Activated T-cell treated with anti-CD3 and anti-CD28 coated beads for 4 hours (primary cell): Measurements from ENCODE around the gene ABHD8.
A peak's percentile ranks its signal among the peaks of the same experiment; 100 is the strongest.
"Not testable (repeated sequence)": the region's sequence is repeated elsewhere in the genome, so short reads cannot be mapped to it uniquely, and the experiment has no call there.

ENCODE experiments used
- DNase-seq: peaks from one replicate; pipeline ENCODE4 v3.0.0-alpha.2; 2020

The ABHD8 gene

DNA sequence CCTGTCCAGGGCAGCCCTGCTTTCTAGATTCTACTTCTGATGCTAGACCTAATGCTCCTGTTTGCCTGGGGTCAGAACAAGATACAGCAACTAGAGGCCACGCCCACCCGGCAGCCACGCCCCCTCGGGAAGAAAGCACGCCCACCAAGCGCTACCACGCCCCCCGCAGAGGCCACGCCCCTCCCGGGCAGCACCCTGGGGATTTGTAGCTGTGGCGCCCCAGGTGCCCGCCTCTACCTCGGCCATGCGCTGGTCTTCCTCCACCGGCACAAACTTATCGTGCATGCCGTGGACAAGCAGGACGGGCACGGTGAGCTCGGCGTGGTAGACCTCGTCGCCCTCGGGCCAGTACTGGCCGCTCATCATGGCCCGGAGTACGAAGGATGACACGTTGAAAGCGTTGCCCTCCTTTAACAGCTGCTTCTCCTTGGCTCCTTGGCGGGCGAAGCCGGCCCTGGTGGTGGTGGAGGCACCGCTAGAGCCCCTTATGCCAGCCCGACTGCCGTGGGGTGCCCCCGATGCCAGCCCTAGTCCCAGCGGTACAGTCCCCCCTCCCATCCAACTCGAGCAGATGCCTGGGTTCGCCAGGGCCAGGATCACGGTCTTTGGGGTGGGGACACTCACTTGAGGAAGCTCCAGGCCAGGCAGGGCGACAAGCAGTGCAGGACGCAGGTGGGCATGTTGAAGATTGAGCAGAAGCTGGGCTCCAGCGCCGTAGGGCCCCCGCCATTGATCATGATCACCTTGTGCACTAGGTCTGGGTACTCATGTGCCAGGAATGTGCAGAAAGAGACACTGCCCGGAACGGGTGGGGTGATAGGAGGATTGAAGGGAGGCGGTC, 9.0 kb downstream of the ABHD8 start:
- peak; percentile 33 for DNase-seq

DNA sequence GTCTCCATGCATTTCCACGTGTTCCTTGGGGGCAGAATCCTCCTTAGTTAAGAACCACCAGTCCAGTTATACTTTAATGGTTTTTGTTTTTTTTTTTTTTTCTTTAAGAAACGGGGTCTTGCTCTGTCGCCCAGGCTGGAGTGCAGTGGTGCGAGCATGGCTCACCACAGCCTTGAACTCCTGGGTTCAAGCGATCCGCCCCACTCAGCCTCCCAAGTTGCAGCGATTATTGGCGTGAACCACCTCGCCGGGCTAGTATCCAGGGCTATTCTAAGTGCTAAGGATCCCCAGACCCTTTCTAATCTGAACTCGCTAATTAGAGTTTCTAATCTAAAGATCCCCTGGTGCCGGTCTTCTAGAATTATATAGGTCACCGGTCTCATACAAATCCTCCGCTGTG, 9.6 kb downstream of the ABHD8 start:
- no peak for DNase-seq

DNA sequence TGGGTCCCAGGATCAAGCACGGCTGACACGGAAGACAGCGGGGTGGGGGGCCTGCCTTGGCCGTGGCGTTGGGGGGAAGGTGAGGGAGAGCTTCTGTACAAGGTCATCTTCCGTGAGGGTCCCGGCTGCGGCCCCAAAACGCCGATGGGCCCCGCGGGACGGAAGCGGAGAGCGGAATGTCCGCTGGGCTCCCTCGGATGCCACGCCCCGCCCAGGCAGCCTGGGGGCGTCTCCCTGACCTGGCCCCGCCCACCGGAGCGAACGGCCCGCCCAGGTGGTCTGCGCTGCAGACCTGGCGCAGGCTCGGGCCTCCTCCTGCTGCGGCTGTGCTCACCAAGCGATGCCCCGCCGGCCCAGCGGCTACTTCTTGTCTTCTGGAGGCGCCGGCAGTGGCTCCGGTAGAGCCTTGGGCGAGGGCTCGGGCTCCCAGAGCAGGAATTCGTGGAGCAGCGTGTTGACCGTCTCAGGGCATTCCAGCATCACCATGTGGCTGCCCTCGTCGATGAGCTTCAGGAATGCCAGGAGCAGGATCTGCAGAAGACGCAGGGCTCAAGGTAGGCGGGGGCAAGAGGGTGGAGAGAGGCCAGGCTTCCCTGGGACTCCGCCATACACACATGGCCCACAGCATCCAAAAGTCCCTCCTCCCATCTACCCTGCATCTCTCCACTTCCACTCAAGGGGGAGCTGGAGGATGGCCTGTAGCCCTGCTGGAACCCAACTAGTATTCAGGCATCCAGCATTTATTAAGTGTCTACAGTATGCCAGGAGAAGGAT, 10.7 kb downstream of the ABHD8 start:
- DNase-seq: peak; percentile 75

DNA sequence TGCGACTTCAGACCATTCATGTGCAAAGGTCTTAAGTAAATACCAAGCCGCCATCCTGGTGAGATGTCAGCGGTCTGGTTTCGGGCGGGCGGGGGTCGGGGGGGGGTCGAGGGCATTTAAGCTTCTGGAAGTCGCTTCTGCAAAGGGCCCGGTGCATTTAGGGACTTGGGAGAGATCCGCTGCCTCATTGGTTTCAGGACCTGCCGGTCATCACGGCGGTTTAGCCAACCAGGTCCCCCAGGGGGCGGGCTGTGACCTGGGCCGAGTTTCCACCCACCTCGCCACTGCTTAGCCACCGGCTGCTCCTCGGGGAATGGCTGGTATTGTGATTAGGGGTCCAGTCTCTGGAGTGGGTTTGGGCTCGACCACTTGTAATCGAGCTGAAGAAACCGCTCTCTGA, 13.7 kb downstream of the ABHD8 start:
- DNase-seq: peak; percentile 18

DNA sequence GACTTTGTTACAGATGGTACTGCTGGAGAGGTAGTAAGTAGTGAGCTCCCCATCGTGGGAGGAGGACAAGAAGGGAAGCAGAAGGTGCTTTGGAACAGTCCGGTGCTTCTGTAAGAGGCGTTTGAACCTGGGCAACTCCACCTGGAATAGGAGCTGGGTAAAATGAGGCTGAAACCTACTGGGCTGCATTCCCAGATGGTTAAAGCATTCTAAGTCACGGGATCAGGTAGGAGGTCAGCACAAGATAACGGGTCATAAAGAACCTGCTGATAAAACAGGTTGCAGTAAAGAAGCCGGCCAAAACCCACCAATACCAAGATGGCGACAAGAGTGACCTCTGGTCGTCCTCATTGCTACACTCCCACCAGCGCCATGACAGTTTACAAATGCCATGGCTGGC, 16.5 kb downstream of the ABHD8 start:
- DNase-seq: no peak

DNA sequence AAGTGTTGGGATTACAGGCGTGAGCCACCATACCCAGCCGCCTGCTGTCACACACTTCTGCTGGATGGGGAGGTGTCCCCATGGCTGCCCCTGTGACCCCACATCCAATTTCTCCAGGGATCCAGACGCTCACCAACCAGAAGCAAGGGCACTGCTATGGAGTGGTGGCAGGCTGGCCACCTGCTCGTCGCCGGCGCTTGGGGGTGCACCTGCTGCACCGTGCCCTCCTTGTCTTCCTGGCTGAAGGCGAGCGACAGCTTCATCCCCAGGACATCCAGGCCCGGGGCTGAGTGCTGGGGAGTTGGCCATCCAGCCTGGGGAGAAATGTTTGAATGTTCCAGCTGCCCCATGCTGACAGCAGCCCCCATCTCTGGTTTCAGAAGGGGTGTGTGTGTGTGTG, 17.0 kb downstream of the ABHD8 start:
- no peak for DNase-seq

DNA sequence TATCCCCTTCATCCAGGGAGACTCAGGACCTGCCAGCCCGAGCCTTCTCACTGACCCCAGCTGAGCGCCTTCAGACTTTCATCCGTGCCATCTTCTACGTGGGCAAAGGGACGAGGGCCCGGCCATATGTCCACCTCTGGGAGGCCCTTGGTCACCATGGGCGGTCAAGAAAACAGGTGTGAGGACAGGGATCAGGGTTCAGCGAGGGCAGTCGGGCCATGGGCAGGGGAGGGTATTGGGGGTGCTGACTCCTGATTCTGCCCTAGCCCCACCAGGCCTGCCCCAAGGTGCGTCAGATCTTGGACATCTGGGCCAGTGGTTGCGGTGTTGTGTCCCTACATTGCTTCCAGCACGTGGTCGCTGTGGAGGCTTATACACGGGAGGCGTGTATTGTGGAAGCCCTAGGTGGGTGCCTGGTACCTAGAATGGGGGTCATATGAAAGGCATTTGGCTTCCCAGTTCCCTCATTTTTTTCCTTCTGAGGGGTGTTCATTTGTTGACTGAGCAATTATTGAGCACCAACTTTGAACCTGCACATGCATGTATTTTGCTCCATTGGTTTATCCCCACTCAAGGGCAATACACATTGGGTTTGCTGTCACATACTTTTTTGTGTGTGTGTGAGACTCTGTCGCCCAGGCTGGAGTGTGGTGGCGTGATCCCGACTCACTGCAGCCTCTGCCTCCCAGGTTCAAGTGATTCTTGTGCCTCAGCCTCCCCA, 17.6 kb downstream of the ABHD8 start:
- no peak for DNase-seq

DNA sequence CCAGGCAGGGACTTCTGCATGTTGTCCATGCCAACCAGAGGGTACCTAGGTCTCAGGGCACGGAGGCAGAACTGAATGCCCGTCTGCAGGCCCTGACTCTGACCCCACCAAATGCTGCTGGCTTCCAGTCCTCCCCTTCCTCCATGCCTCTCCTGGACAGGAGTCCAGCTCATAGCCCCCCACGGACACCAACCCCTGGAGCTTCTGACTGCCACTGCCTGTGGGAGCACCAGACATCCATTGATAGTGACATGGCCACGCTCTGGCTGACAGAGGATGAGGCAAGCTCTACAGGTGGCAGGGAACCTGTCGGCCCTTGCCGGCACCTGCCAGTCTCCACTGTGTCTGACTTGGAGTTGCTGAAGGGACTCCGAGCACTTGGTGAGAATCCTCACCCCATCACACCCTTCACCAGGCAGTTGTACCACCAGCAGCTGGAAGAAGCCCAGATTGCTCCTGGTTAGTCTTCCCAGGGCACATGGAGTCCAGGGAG, 19.7 kb downstream of the ABHD8 start:
- DNase-seq: no peak

DNA sequence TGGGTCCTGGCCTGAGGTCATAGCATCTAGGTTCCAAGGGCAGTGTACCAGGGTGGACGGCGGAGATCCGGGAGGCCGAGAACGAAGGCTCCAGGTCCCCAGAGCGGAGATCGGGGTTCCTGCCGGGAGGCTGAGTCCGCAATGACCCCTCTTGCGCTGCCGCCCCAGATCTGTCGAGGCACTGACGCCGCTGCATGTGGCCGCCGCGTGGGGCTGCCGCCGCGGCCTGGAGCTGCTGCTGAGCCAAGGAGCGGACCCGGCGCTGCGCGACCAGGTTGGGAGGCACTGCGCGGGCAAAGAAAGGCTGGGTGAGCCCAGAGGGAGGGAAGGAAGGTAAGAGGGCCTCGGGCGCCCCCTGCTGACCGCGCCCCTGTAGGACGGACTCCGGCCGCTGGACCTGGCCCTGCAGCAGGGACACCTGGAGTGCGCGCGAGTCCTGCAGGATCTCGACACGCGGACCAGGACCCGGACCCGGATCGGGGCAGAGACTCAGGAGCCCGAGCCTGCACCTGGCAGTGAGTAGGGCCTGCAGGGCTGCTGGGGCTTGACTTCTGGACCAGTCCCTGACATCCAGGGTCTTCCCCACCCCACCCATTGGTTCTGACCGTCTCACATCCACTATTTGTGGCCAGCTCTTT, 20.6 kb downstream of the ABHD8 start:
- DNase-seq: peak; percentile 66

DNA sequence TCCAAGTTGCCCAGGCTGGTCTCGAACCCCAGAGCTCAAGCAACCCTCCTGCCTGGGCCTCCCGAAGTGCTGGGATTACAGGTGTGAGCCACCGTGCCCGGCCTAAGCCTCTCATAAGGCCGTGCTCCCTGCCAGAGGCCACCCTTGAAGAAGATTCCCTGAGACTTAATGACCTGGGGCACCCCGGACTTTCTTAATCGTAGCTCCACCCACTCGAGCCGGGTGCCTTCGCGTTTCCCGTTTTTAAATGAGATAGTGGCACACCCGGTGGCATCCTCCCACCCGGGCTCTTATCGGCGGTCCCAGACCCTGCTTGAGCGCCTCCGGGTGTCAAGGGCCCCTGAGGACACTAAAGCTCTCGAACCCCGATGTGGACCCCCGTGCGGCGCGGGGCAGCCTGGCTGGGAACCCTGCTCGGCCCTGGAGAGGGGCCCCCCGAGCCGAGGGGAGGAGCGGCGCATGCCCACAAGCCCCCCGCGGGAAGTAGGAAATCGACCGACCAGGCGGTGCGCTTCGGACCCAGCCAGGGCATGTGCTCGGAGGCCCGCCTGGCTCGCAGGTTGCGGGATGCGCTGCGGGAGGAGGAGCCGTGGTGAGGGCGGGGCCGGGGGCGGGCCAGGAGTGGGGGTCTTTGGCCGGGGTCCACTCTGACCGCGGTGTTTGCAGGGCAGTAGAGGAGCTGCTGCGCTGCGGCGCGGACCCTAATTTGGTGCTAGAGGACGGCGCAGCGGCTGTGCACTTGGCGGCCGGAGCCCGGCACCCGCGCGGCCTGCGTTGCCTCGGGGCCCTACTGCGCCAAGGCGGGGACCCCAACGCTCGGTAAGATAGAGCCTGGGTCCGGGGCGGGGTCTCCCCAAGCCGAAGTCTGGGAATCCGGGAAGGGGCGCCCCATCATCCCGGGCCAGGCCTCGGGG, 21.6 kb downstream of the ABHD8 start, which contains the start of gene ANKLE1:
Gene ANKLE1, plus strand, starts transcription at position 511 of the 914 bp plus-strand sequence. Its CDS starts 20 bp downstream, at position 531.
- no peak for DNase-seq

DNA sequence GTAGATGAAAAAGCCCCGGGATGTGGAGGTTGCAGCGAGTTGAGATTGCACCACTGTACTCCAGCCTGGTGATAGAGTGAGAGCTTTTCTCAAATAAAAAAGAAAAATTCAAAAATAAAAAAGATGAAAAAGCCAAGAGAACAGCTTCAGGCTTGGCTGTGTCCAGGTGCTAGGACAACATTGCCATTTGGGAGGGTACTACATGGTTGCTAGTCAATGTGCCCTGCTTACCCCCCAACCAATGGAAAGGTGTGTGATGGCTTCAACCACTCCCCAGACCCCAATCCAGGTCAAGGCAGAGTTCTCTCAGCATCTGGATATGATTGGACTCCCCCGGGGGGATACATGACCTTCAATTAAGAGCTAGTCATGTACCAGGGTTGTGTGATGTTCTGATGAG, 23.8 kb downstream of the ABHD8 start:
- no peak for DNase-seq

DNA sequence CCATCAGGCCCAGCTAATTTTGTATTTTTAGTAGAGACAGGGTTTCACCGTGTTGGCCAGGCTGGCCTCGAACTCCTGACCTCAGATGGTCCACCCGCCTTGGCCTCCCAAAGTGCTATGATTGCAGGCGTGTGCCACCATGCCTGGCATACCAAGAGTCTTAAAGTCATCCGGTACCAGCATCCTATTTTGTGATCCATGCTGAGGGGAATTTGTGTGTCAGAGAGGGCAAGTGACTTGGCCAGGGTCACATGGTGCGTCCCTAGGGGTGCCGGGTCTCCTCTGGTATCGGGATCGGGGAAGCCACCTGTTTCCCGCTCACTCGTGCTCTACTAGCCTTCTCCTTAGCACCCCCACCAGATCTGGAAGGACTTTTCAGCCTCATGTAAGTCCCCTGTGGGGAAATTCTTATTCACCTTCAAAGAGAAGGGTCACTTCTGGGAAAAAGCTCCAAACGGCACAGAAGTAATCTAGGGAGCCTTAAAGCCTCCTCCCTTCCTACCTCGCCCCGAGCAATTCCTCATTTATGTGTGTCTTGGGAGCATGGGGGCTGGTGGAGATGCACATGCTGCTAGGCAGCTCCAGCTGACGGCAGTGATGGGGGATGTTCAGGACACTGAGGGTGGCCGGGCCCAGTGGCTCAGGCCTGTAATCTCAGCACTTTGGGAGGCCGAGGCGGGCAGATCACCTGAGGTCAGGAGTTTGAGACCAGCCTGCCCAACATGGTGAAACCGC, 27.6 kb downstream of the ABHD8 start:
- DNase-seq: no peak

DNA sequence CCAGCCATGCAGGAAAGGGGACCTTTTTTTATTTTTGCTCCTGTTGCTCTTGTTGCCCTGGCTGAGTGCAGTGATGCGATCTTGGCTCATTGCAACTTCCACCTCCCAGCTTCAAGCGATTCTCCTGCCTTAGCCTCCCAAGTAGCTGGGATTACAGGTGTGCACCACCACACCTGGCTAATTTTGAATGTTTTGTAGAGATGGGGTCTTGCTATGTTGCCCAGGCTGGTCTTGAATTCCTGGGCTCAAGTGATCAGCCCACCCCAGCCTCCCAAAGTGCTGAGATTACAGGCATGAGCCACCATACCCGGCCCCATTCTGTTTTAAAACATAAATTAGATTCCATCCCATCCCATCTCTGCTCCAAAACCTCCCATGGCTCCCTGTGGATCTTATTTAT, 28.3 kb downstream of the ABHD8 start:
- not testable (repeated sequence) for DNase-seq

DNA sequence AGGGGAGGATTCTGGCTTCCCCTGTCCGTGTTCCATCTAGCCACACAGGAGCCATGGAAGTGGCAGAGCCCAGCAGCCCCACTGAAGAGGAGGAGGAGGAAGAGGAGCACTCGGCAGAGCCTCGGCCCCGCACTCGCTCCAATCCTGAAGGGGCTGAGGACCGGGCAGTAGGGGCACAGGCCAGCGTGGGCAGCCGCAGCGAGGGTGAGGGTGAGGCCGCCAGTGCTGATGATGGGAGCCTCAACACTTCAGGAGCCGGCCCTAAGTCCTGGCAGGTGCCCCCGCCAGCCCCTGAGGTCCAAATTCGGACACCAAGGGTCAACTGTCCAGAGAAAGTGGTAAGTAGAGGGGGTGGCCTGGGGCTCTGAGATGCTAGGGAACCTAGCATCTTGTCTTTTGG, 34.5 kb downstream of the ABHD8 start:
- no peak for DNase-seq

DNA sequence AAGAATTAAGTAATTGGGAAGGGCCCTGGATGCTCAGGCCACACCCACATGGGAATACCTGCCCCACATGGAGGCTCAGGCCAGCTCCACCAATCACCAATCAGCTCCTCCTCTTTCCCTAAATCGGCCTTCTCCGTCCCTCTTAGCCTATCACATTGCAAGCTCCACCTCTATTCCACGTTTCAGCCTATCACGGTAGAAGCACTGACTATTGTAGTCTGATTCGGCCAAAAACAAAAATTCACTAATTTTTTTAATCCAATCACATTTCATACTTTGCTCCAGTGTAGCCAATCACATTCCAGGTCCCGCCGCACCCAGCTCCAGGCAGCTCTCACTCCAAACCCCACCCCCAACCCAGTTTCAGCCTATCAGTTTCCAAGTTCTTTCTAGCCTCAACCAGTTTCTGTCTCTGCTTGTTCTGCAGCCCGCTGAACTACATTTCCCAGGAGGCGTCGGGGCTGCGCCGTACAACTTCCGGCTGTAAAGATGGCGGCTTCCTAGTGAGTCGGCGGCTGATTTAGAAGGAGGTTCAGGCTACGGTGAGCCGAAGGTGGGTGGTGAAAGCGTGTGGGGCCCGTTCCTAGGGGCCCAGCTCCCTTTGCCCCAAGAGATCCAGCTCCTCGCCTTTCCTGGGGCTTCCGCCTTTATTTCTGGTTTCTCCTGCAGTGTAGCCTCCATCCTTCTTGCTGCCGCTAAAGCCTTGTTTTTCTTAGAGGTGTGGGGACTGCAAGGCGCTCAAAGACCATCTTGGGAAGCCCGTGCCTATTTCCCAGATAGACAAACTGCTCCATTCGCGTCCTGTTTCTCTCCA, 36.0 kb downstream of the ABHD8 start, which contains the start of gene BABAM1:
Gene BABAM1, plus strand, starts transcription at position 469 of the 814 bp plus-strand sequence. CDS start 1,364 bp downstream, outside the sequence.
- DNase-seq: peak; percentile 88

DNA sequence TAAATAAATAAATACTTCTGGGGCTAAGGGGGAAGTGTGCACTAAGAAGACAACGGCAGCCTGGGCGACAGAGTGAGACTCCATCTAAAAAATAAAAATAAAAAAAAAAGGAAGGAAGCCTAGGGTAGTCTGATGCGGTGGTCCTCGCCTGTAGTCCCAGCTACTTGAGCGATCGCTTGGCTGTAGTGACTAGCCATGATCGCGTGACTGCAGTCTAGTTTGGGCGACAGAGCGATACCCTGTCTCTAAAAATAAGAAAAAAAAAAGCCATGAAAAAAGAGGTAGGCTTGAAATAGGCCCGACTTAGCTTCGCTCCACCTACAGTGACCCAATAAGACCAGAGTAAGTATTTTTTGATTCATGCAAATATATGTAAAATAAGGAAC, 36.6 kb downstream of the ABHD8 start:
- DNase-seq: no peak

DNA sequence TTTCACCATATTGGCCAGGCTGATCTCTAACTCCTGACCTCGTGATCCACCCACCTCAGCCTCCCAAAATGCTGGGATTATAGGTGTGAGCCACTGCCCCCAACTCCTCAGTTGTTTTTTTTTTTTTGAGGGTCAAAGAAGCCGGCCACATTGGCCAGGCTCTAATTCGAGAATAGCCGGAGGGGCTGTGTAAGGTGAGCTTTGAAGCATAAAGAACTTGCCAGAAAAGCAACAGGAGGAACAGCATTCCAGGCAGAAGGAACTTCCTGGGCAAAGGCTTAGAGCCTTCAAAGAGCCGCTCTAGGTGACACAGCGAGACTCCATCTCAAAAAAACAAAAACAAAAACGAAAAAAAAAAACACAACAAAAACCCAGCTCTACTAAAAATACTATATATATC, 37.2 kb downstream of the ABHD8 start:
- DNase-seq: no peak

DNA sequence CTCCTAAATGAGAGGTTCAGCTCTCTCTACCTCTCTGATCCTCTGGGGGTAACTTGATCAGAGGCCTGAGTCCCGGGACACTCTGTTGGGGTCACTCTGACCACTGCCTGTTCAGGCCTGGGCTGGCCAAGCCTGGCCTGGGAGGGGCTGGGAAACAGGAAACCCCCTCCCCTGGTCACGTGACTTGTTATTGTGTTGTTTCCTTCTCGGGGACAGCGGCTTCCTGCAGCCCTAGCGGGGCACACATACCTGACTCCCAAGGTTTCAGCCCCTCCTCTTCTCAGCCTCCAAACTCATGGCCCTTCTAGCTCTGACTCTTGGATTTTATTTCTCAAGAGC, 38.6 kb downstream of the ABHD8 start, which contains the start of gene USHBP1:
Gene USHBP1, minus strand, starts transcription at position 105 of the 339 bp plus-strand sequence. CDS start 446 bp downstream, outside the sequence.
- no peak for DNase-seq

DNA sequence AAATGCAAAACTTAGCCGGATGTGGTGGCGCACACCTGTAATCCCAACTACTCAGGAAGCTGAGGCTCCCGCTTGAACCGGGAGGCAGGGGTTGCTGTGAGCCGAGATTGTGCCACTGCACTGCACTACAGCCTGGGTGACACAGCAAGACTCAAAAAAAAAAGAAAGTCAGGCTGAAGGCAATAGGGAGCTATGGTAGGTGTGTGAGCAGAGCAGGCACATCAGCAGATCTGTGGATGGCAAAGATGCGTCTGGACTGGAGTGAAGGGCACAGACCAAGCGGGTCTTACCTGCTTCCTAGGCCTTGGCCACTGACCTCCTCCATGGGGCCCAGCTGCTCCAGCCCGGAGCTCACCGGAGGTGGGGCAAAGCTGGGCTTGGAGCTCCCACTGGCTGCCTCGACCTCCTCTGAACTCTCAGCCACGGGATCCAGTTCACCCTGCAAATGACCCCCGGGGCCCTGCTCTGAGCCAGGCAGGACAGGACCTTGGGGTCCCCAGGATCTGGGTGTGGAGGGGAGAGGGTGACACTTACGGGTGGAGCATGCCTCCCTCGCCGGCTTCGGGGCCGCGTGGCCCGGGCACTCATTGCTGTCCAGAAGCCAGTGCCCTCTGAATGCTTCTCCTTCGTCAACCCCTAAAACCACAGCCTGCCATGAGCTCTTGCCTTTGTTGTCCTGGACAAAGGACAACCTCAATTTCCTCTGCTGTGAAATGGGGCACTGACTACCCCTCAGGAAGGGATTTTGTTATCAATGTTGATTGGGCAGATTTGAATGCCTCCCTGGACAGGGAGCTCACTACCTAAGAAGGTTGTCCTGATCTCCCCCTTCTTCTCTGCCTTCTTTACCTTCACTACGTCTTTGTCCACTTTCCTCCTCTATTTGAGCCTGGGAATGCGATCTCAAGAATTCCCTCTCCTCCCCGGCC, 39.2 kb downstream of the ABHD8 start:
- no peak for DNase-seq
